ENCODE data around the gene TEX35.

The TEX35 gene

DNA sequence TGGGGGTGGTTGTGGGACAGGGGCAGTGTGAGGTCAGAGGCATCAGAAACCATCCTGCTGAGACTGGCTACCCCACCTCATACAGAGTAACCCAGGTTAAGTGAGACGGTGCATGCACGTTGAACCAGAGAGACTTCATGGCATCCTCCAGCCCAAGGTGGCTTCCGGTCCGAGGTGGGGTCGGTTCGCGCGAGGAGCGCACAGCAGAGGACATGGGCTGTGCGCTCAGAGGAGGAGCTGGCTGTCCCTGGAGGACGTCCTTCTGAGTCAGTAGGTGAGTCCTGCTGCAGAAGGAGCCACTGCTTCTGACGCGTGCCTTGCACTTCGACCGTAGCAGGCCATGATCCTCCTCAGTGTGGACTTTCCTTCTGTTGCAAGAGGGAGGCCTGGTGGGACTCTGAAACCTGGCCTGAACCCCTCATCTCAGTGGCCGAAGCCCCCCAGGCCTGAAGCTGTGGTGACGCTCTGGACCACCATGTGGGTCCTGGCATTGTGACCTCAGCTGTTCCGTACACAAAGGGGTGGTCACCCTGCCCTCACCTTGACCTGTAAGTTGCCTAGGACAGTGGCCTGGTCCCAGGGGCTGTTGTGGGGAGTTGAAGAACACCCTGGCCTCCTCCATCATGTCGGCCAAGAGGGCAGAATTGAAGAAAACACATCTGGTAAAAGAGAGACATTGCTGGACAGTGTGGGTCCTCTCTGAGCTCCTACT, at the start of gene TEX35:
Gene TEX35 (plus strand): TSS at position 544 of the 712 bp plus-strand sequence. CDS start 80 bp downstream, at position 624.
- no peaks in the 10 kb centered on the region for H4K20me1 ChIP-seq (ENCODE audit: insufficient read depth, low read length)
- no peaks in the 10 kb centered on the region for H3K9me2 ChIP-seq (ENCODE audit: low read depth, low read length)
- no peak within 1 kb of the TSS for H3K27ac ChIP-seq (ENCODE audit: low read depth, low read length, poor library complexity, severe bottlenecking)
- no peak within 1 kb of the TSS for H3K9ac ChIP-seq (ENCODE audit: low read length)
- no peaks in the 10 kb centered on the region for H3F3A ChIP-seq (ENCODE audit: insufficient read depth, low read length)
- H2AFZ ChIP-seq (ENCODE audit: low read length): no peak within 1 kb of the TSS
- no peaks in the 10 kb centered on the region for H3K27me3 ChIP-seq (ENCODE audit: insufficient read depth, low read length)
- no peaks in the 10 kb centered on the region for H3K4me1 ChIP-seq (ENCODE audit: insufficient read depth, low read length, severe bottlenecking)
- TF ChIP-seq EZH2 (IDR thresholded peaks at IDR 0.05; ENCODE audit: borderline replicate concordance, low read length): no peak
- TF ChIP-seq, protein P1, sequence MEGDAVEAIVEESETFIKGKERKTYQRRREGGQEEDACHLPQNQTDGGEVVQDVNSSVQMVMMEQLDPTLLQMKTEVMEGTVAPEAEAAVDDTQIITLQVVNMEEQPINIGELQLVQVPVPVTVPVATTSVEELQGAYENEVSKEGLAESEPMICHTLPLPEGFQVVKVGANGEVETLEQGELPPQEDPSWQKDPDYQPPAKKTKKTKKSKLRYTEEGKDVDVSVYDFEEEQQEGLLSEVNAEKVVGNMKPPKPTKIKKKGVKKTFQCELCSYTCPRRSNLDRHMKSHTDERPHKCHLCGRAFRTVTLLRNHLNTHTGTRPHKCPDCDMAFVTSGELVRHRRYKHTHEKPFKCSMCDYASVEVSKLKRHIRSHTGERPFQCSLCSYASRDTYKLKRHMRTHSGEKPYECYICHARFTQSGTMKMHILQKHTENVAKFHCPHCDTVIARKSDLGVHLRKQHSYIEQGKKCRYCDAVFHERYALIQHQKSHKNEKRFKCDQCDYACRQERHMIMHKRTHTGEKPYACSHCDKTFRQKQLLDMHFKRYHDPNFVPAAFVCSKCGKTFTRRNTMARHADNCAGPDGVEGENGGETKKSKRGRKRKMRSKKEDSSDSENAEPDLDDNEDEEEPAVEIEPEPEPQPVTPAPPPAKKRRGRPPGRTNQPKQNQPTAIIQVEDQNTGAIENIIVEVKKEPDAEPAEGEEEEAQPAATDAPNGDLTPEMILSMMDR (IDR thresholded peaks at IDR 0.05; ENCODE audit: low read length): no peak
- H3K79me2 ChIP-seq (ENCODE audit: insufficient read depth, low read length): no peaks in the 10 kb centered on the region
- no peak within 1 kb of the TSS for H3K4me2 ChIP-seq (ENCODE audit: low read length)
- no peaks in the 10 kb centered on the region for H3K9me3 ChIP-seq (ENCODE audit: low read length)
- H3K36me3 ChIP-seq (ENCODE audit: insufficient read depth, low read length): no peaks in the 10 kb centered on the region
- H3K4me3 ChIP-seq (ENCODE audit: low read depth, low read length, poor library complexity, severe bottlenecking): no peak within 1 kb of the TSS

DNA sequence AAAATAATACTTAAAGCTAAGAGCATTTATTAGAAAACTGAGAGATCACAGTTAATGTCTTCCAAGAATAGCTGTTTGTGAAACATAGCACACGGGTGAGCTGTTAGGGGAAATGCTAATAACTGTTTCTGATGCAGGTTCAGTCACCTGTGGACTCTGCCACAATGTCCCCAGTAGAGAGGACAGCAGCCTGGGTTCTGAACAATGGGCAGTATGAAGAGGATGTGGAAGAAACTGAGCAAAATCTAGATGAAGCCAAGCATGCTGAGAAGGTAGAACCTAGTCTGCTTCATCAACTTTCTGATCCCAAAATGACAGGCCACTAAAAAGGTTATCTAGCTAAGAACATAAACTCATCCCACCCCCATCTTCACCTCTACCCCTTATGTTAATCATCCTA, 48.8 kb upstream of the TEX35 start:
- Histone ChIP-seq H2AFZ (ENCODE audit: low read length) (no peak overlapping the region), H3K4me2 (ENCODE audit: low read length) (no peak overlapping the region), H3K4me3 (ENCODE audit: low read depth, low read length, poor library complexity, severe bottlenecking) (no peak overlapping the region), H4K20me1 (ENCODE audit: insufficient read depth, low read length) (no peaks in the 10 kb centered on the region), H3K9ac (ENCODE audit: low read length) (no peak overlapping the region), H3K4me1 (ENCODE audit: insufficient read depth, low read length, severe bottlenecking) (no peaks in the 10 kb centered on the region), H3F3A (ENCODE audit: insufficient read depth, low read length) (no peaks in the 10 kb centered on the region), H3K27ac (ENCODE audit: low read depth, low read length, poor library complexity, severe bottlenecking) (no peak overlapping the region), H3K27me3 (ENCODE audit: insufficient read depth, low read length) (no peaks in the 10 kb centered on the region), H3K79me2 (ENCODE audit: insufficient read depth, low read length) (no peaks in the 10 kb centered on the region), H3K36me3 (ENCODE audit: insufficient read depth, low read length) (no peaks in the 10 kb centered on the region), H3K9me2 (ENCODE audit: low read depth, low read length) (no peaks in the 10 kb centered on the region), H3K9me3 (ENCODE audit: low read length) (no peaks in the 10 kb centered on the region)
- TF ChIP-seq EZH2 (IDR thresholded peaks at IDR 0.05; ENCODE audit: borderline replicate concordance, low read length): no peak
- TF ChIP-seq, protein P1 (IDR thresholded peaks at IDR 0.05; ENCODE audit: low read length): no peak

DNA sequence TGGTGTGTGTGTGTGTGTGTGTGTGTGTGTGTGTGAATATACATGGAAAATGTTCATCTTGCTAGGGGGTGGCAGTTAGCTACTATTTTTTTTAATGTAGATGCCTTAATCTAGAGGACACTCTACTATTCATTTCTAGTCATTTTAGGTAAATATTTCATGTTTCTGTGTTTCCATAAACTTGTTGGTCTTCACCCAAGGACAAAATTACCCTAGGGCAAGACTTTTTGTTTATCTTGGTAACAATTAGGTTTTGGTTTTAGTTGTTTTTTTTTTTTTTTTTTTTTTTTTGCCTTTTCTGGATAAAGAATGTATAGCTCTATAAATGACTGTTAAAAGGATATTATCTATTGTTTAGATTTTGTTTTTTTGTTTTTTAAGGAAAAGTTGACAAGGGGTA, 48.3 kb upstream of the TEX35 start:
- H3K4me3 ChIP-seq (ENCODE audit: low read depth, low read length, poor library complexity, severe bottlenecking): no peak overlapping the region
- no peak overlapping the region for H3K9ac ChIP-seq (ENCODE audit: low read length)
- TF ChIP-seq, protein P1 (IDR thresholded peaks at IDR 0.05; ENCODE audit: low read length): no peak
- TF ChIP-seq EZH2 (IDR thresholded peaks at IDR 0.05; ENCODE audit: borderline replicate concordance, low read length): no peak
- no peaks in the 10 kb centered on the region for H3K9me2 ChIP-seq (ENCODE audit: low read depth, low read length)
- H3K36me3 ChIP-seq (ENCODE audit: insufficient read depth, low read length): no peaks in the 10 kb centered on the region
- no peaks in the 10 kb centered on the region for H4K20me1 ChIP-seq (ENCODE audit: insufficient read depth, low read length)
- H3K4me2 ChIP-seq (ENCODE audit: low read length): no peak overlapping the region
- no peaks in the 10 kb centered on the region for H3F3A ChIP-seq (ENCODE audit: insufficient read depth, low read length)
- no peaks in the 10 kb centered on the region for H3K27me3 ChIP-seq (ENCODE audit: insufficient read depth, low read length)
- H3K79me2 ChIP-seq (ENCODE audit: insufficient read depth, low read length): no peaks in the 10 kb centered on the region
- H3K27ac ChIP-seq (ENCODE audit: low read depth, low read length, poor library complexity, severe bottlenecking): no peak overlapping the region
- no peak overlapping the region for H2AFZ ChIP-seq (ENCODE audit: low read length)
- H3K9me3 ChIP-seq (ENCODE audit: low read length): no peaks in the 10 kb centered on the region
- H3K4me1 ChIP-seq (ENCODE audit: insufficient read depth, low read length, severe bottlenecking): no peaks in the 10 kb centered on the region

Data from OCI-LY1 (cell line).